Panc1 (cell line): ENCODE measurements around the gene RUNX1.

ENCODE experiments used
- CTCF ChIP-seq: fragments of 450-650 bp; IDR thresholded peaks from 2 replicates; pipeline ENCODE4 v1.5.1; 2017; ENCODE audit warnings: mild to moderate bottlenecking
- POLR2AphosphoS5 ChIP-seq: IDR thresholded peaks from 2 replicates; pipeline ENCODE4 v1.6.1; 2012; ENCODE audit warnings: mild to moderate bottlenecking, low read depth, low read length, moderate library complexity
- TF ChIP-seq, protein P1 (sequence below), 2 experiments: IDR thresholded peaks; 2 replicates each; pipeline ENCODE4 v1.6.1; 2011 to 2012; ENCODE audit warnings: low read depth in 2 of 2, control low read depth in 1 of 2, low read length in 1 of 2, mild to moderate bottlenecking in 1 of 2, moderate library complexity in 1 of 2; ENCODE audit not compliant: insufficient read depth in 1 of 2

GRCh38 chr21:35006771-35007170, 42.3 kb downstream of the RUNX1 start:
- no peak for TF ChIP-seq CTCF
- no peak for TF ChIP-seq POLR2AphosphoS5
- TF ChIP-seq, protein P1, sequence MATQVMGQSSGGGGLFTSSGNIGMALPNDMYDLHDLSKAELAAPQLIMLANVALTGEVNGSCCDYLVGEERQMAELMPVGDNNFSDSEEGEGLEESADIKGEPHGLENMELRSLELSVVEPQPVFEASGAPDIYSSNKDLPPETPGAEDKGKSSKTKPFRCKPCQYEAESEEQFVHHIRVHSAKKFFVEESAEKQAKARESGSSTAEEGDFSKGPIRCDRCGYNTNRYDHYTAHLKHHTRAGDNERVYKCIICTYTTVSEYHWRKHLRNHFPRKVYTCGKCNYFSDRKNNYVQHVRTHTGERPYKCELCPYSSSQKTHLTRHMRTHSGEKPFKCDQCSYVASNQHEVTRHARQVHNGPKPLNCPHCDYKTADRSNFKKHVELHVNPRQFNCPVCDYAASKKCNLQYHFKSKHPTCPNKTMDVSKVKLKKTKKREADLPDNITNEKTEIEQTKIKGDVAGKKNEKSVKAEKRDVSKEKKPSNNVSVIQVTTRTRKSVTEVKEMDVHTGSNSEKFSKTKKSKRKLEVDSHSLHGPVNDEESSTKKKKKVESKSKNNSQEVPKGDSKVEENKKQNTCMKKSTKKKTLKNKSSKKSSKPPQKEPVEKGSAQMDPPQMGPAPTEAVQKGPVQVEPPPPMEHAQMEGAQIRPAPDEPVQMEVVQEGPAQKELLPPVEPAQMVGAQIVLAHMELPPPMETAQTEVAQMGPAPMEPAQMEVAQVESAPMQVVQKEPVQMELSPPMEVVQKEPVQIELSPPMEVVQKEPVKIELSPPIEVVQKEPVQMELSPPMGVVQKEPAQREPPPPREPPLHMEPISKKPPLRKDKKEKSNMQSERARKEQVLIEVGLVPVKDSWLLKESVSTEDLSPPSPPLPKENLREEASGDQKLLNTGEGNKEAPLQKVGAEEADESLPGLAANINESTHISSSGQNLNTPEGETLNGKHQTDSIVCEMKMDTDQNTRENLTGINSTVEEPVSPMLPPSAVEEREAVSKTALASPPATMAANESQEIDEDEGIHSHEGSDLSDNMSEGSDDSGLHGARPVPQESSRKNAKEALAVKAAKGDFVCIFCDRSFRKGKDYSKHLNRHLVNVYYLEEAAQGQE (IDR thresholded peaks at IDR 0.05; ENCODE audit: insufficient read depth in 1 of 2, low read depth in 2 of 2, low read length in 1 of 2) = no peak
